RWPE1 (cell line): ENCODE results near the gene SET.

Experiments
- CTCF ChIA-PET: fragments of 350-600 bp; sonication (Branson Sonifier 250); formaldehyde crosslinking; extraction: SDS; loops from one replicate; lab custom pipeline; 2021; lab: Yijun Ruan, JAX
- POLR2A ChIA-PET: fragments of 400-600 bp; formaldehyde crosslinking; extraction: SDS; loops from one replicate; lab custom pipeline; 2020; ENCODE audit warnings: antibody characterized with exemption; ENCODE audit not compliant: low non-redundant PET; lab: Yijun Ruan, JAX
- DNase-seq: peaks from one replicate; pipeline ENCODE4 v3.0.0; 2012; ENCODE audit warnings: low spot score
- H3K27ac ChIP-seq: fragments of 450-650 bp; 2 replicates; pipeline ENCODE4 v1.5.1; 2017
- CTCF ChIP-seq: fragments of 450-650 bp; conservative IDR thresholded peaks from 2 replicates; pipeline ENCODE4 v1.5.1; 2017; ENCODE audit warnings: low read depth, mild to moderate bottlenecking

The SET gene

GRCh38 chr9:128702949-128703615 lies 14.1 kb downstream of the SET start:
- POLR2A ChIA-PET: no interaction called here
- peak; percentile 38 for DNase-seq
- CTCF ChIA-PET: interaction anchor here (0.5 to 0.7 kb wide), 3 partner anchors 10 to 452 kb away, joined by 3 to 4 read pairs (median 3); no protein-coding TSS in a partner anchor
- H3K27ac ChIP-seq: peak overlapping the region; percentile 81
- TF ChIP-seq CTCF: no peak

DNA sequence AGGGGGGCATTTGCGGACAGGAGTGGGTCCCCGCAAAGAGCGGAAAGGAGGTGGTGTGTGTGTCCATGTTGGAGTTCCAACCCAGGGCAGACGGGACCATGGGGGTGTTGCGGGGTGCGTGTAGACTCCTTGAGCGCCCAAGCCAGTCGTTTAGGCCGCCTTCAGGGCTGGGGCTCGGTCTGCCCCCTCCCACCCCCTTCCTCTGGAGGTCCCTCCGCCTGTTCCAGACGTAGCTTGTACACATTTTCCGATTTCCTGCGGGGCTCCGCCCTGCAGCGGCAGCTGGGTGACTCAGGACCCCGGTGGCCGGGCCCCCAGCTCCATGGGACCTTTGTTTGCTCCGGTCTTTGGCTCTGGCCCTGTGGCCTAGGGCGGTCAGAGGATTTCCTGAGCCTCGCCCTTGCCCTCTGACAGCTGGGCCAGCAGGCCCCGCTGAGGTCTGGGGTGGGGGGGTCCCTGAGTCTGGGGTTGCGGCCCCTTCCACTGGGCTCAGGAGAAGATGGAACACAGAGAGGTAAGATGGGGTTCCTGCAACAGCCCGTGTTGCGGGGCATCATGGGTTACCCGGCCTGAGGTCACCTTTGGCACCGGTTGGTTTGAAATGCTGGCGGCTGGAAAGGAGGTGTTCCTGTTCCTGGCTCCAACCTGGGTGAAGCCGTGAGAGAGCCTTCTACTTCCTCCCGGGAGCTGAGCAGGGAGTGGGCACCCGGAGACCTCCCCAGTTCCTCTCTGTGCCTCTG lies 14.8 kb downstream of the SET start:
- DNase-seq: no peak
- peak overlapping the region; percentile 81 for H3K27ac ChIP-seq
- ChIA-PET POLR2A (no interaction called here), CTCF (interaction anchor here (0.5 to 0.9 kb wide), 7 partner anchors 9 to 452 kb away, joined by 3 to 4 read pairs (median 3); partner anchors contain the start of gene ZDHHC12)
- TF ChIP-seq CTCF: no peak

- CTCF ChIA-PET: interaction anchor here (0.6 to 0.9 kb wide), 4 partner anchors 10 to 770 kb away, joined by 3 to 6 read pairs (median 4); no protein-coding TSS in a partner anchor
- POLR2A ChIA-PET: no interaction called here
- peak overlapping the region; percentile 81 for H3K27ac ChIP-seq
- no peak for DNase-seq
- TF ChIP-seq CTCF: no peak
Observed at GRCh38 chr9:128704356-128704670, 15.3 kb downstream of the SET start.

- POLR2A ChIA-PET: interaction anchor here (0.6 kb wide), 2 partner anchors 19 to 172 kb away, joined by 3 to 4 read pairs; partner anchors contain the start of gene ZDHHC12
Observed at GRCh38 chr9:128705051-128705965, 16.3 kb downstream of the SET start.

GRCh38 chr9:128706045-128706444 lies 17.0 kb downstream of the SET start:
- TF ChIP-seq CTCF: no peak
- DNase-seq: no peak
- ChIA-PET CTCF (interaction anchor here (0.6 to 0.8 kb wide), 4 partner anchors 11 to 247 kb away, joined by 3 to 8 read pairs (median 5); no protein-coding TSS in a partner anchor), POLR2A (interaction anchor here (0.5 to 1.1 kb wide), 3 partner anchors 18 to 173 kb away, joined by 4 to 13 read pairs (median 4); partner anchors contain the start of gene ZDHHC12)
- peak overlapping the region; percentile 81 for H3K27ac ChIP-seq

More at GRCh38 chr9:128705051-128705965, 16.3 kb downstream of the SET start:
- CTCF ChIA-PET: interaction anchor here (0.6 kb wide), 4 partner anchors 12 to 771 kb away, joined by 3 to 6 read pairs (median 5); no protein-coding TSS in a partner anchor
- peak overlapping the region; percentile 81 for H3K27ac ChIP-seq
- TF ChIP-seq CTCF: no peak
- DNase-seq: no peak
